ENCODE measurements around the gene CAMTA1.

GRCh38 chr1:7036386-7036785 is 251.1 kb downstream of the CAMTA1 start:
- no peak for TF ChIP-seq CTCF (IDR thresholded peaks at IDR 0.05; ENCODE audit: insufficient read depth, low read depth, low read length)
- TF ChIP-seq EZH2 (IDR thresholded peaks at IDR 0.05; ENCODE audit: insufficient read depth, low read length): no peak

Data from astrocyte (in vitro differentiated cells and primary cell).